K562 (cell line): ENCODE measurements around the gene LRRK1. TPM values are rescaled to one million over a fixed set of nuclear protein-coding genes. Genes with fewer than 3 reads are reported as not detected.

ENCODE experiments used
- ATAC-seq: fragments of 200-7000 bp; cut with Tn5 transposase; 3 replicates; pipeline ENCODE4 v1.9.1; 2020; ENCODE audit warnings: moderate library complexity
- BruUV-seq: library from RNA; stranded (reverse); fragments of 400-500 nt; replicated peaks from 2 replicates; lab custom pipeline; 2021; lab: Mats Ljungman, UMichigan
- CTCF ChIA-PET: fragments of 300-600 bp; formaldehyde crosslinking; extraction: SDS; loops from one replicate; lab custom pipeline; 2021; ENCODE audit warnings: low intra/inter-chr PET ratio; lab: Yijun Ruan, JAX
- POLR2A ChIA-PET: fragments of 300-600, 350-650 bp; sonication (Branson Sonifier 250); formaldehyde crosslinking; extraction: SDS; loops from one replicate; lab custom pipeline; 2021; ENCODE audit warnings: antibody characterized with exemption, inconsistent platforms; lab: Yijun Ruan, JAX
- DNase-seq, 4 experiments: peaks; one replicate each; pipeline versions ENCODE4 v3.0.0 to v3.0.0-alpha.2; 2011 to 2018; ENCODE audit warnings: low spot score in 3 of 4, mixed read lengths in 3 of 4; ENCODE audit errors: extremely low read depth in 1 of 4
- FAIRE-seq: peaks from 2 replicates; lab custom pipeline; 2011; peaks lifted over from hg19 to GRCh38; lab: Jason Lieb, UNC
- H2AFZ ChIP-seq: 2 replicates; pipeline ENCODE4 v1.6.0; 2011; ENCODE audit warnings: low read depth, low read length, control low read depth, inconsistent platforms
- H3K27ac ChIP-seq: fragments of 200-600 bp; 3 replicates; pipeline ENCODE4 v1.8.0; 2011; ENCODE audit warnings: low read depth, mild to moderate bottlenecking, control low read depth, inconsistent platforms, low read length, moderate library complexity, mixed read lengths; ENCODE audit errors: extremely low read depth
- H3K27me3 ChIP-seq, 2 experiments: fragments of 300-600 bp in 1 of 2; 2 replicates in 1 of 2; 3 replicates in 1 of 2; pipeline versions ENCODE4 v1.6.0 to v1.8.0; 2011; ENCODE audit warnings: inconsistent platforms in 2 of 2, low read length in 2 of 2, mild to moderate bottlenecking in 1 of 2, mixed read lengths in 1 of 2, moderate library complexity in 1 of 2; ENCODE audit not compliant: control insufficient read depth in 2 of 2, insufficient read depth in 2 of 2
- H3K36me3 ChIP-seq: fragments of 300-600 bp; 3 replicates; pipeline ENCODE4 v1.8.0; 2011; ENCODE audit warnings: mild to moderate bottlenecking, low read length, inconsistent platforms; ENCODE audit not compliant: control insufficient read depth, insufficient read depth
- H3K4me1 ChIP-seq, 2 experiments: fragments of 200-600 bp in 1 of 2; replicated peaks in 1 of 2; 2 replicates in 1 of 2; 3 replicates in 1 of 2; pipeline versions ENCODE4 v1.5.1 to v1.8.0; 2011; ENCODE audit warnings: inconsistent platforms in 2 of 2, low read length in 2 of 2, mild to moderate bottlenecking in 1 of 2, mixed read lengths in 1 of 2, moderate library complexity in 1 of 2; ENCODE audit not compliant: control insufficient read depth in 2 of 2, insufficient read depth in 2 of 2
- H3K4me2 ChIP-seq: 2 replicates; pipeline ENCODE4 v1.6.1; 2011; ENCODE audit warnings: low read length, control low read depth, inconsistent platforms, mixed read lengths; ENCODE audit not compliant: insufficient read depth
- H3K4me3 ChIP-seq: fragments of 200-600 bp; sonication (generic), shearing (Covaris generic); 2 replicates; pipeline ENCODE4 v1.5.1; 2016; ENCODE audit warnings: control low read depth, inconsistent platforms
- H3K79me2 ChIP-seq: fragments of 200-600 bp; 3 replicates; pipeline ENCODE4 v1.8.0; 2011; ENCODE audit warnings: low read length, inconsistent platforms; ENCODE audit not compliant: control insufficient read depth, insufficient read depth
- H3K9ac ChIP-seq, 2 experiments: 2 replicates each; pipeline versions ENCODE4 v1.6.0 to v1.6.1; 2011; ENCODE audit warnings: low read depth in 2 of 2, low read length in 2 of 2, control low read depth in 1 of 2, inconsistent platforms in 1 of 2, mild to moderate bottlenecking in 1 of 2, mixed read lengths in 1 of 2; ENCODE audit not compliant: insufficient read depth in 1 of 2
- H3K9me1 ChIP-seq: one replicate; pipeline ENCODE4 v1.6.0; 2011; ENCODE audit warnings: inconsistent platforms, mild to moderate bottlenecking, low read length, moderate library complexity; ENCODE audit not compliant: control insufficient read depth, insufficient read depth
- H3K9me3 ChIP-seq: replicated peaks from 2 replicates; pipeline ENCODE4 v1.5.1; 2011; ENCODE audit warnings: low read depth, low read length, inconsistent platforms; ENCODE audit not compliant: control insufficient read depth, insufficient read depth
- H4K20me1 ChIP-seq: replicated peaks from 2 replicates; pipeline ENCODE4 v1.6.1; 2011; ENCODE audit warnings: low read length, inconsistent platforms, mixed read lengths; ENCODE audit not compliant: control insufficient read depth, insufficient read depth
- ETV6 ChIP-seq, 3 experiments: fragments of 150-350 bp in 1 of 3; sonication (generic) in 1 of 3; formaldehyde crosslinking in 1 of 3; IDR thresholded peaks; 2 replicates each; pipeline versions ENCODE4 v1.6.1 to v1.8.0; 2014 to 2022; ENCODE audit warnings: borderline replicate concordance in 2 of 3, low read depth in 2 of 3, antibody characterized with exemption in 1 of 3, low read length in 1 of 3, mild to moderate bottlenecking in 1 of 3, missing genetic modification reagents in 1 of 3
- GTF2E2 ChIP-seq: fragments of 200-800 bp; sonication (Bioruptor generic); IDR thresholded peaks from 2 replicates; pipeline ENCODE4 v1.6.1; 2016; ENCODE audit warnings: missing genetic modification characterization, missing compliant biosample characterization
- HNRNPH1 ChIP-seq: fragments of 200-400 bp; formaldehyde crosslinking; optimal IDR thresholded peaks from 2 replicates; pipeline ENCODE3; 2017; ENCODE audit warnings: low read depth, mild to moderate bottlenecking, low read length, moderate library complexity
- HNRNPK ChIP-seq: fragments of 200-400 bp; formaldehyde crosslinking; IDR thresholded peaks from one replicate; pipeline ENCODE4 v1.6.1; 2018; ENCODE audit warnings: mild to moderate bottlenecking, low read depth, low read length; ENCODE audit not compliant: poor library complexity, severe bottlenecking
- HSF4 ChIP-seq: fragments of 250-450 bp; sonication (Bioruptor Pico); IDR thresholded peaks from 2 replicates; pipeline ENCODE4 v2.1.2; 2022; ENCODE audit warnings: mild to moderate bottlenecking, moderate library complexity, borderline replicate concordance
- ILK ChIP-seq: fragments of 450-650 bp; IDR thresholded peaks from 2 replicates; pipeline ENCODE4 v1.6.1; 2016; ENCODE audit warnings: missing genetic modification characterization, low read depth, mild to moderate bottlenecking, missing compliant biosample characterization, moderate library complexity, borderline replicate concordance
- PHF21A ChIP-seq: fragments of 450-650 bp; IDR thresholded peaks from 2 replicates; pipeline ENCODE4 v1.6.1; 2017; ENCODE audit warnings: low read depth, borderline replicate concordance
- POLR3G ChIP-seq: IDR thresholded peaks from 2 replicates; pipeline ENCODE4 v1.6.1; 2011; ENCODE audit not compliant: insufficient read length, insufficient replicate concordance; ENCODE audit errors: extremely low read depth
- TAF15 ChIP-seq: fragments of 200-400 bp; formaldehyde crosslinking; IDR thresholded peaks from 2 replicates; pipeline ENCODE4 v1.6.1; 2017; ENCODE audit warnings: mild to moderate bottlenecking, low read depth, low read length, moderate library complexity
- ZC3H8 ChIP-seq: fragments of 450-650 bp; IDR thresholded peaks from 2 replicates; pipeline ENCODE4 v1.6.1; 2017
- ZNF224 ChIP-seq: sonication (generic); formaldehyde crosslinking; IDR thresholded peaks from 2 replicates; pipeline ENCODE4 v1.8.0; 2022; ENCODE audit warnings: mild to moderate bottlenecking, missing genetic modification reagents
- ZNF507 ChIP-seq: conservative IDR thresholded peaks from 2 replicates; pipeline ENCODE4 v1.6.1; 2017; ENCODE audit warnings: missing genetic modification characterization, missing compliant biosample characterization
- WGBS: fragments of 100-300 bp; shearing (Covaris generic); methylation state at CpG from one replicate; pipeline ENCODE4 v1.1.6; 2016; ENCODE audit warnings: low coverage, mixed read lengths; ENCODE audit not compliant: insufficient coverage; ENCODE audit errors: missing lambda C conversion rate; 5-methylcytosine and 5-hydroxymethylcytosine counted together
- in situ Hi-C: fragments of 300-500 bp; cut with MboI; formaldehyde crosslinking; loops from 4 replicates; pipeline ENCODE4 v1.15.0; 2018; ENCODE audit warnings: inconsistent platforms, mixed read lengths
- intact Hi-C: fragments of 100-400 bp; cut with micrococcal nuclease; formaldehyde crosslinking; loops from 2 replicates; pipeline ENCODE4 v1.14.2; 2022
- polyA plus RNA-seq, 8 experiments: library from polyadenylated mRNA; depleted of rRNA in 4 of 8; stranded (reverse) in 5 of 8; unstranded in 3 of 8; fragments of >200 nt; fragmentation: Nextera tagmentation in 2 of 8; fragmentation: Illumina TruSeq in 1 of 8; extraction: Ambion mirVana in 2 of 8; extraction: Trizol in 1 of 8; gene quantifications; 2 replicates each; pipeline versions ENCODE4 v1.2.1 to v1.2.3, GENCODE V29; 2011 to 2014; ENCODE audit warnings: inconsistent platforms in 1 of 8, missing spikeins in 1 of 8
- total RNA-seq, 7 experiments: library from RNA; depleted of rRNA in 6 of 7; stranded (reverse); fragments of >200 nt in 6 of 7; fragmentation: Illumina TruSeq in 2 of 7; extraction: Trizol in 2 of 7; gene quantifications; 2 replicates each; pipeline versions ENCODE4 v1.2.1 to v1.2.3, GENCODE V29; 2011 to 2021; ENCODE audit warnings: low replicate concordance in 1 of 7
- TF ChIP-seq, protein P1 (sequence below), 2 experiments: fragments of 450-650 bp; IDR thresholded peaks; 2 replicates each; pipeline ENCODE4 v1.6.1; 2016
- TF ChIP-seq, protein P2 (sequence below): sonication (generic); formaldehyde crosslinking; IDR thresholded peaks from 2 replicates; pipeline ENCODE4 v1.5.0; 2020; ENCODE audit warnings: missing genetic modification reagents
- TF ChIP-seq, protein P3 (sequence below): sonication (generic); formaldehyde crosslinking; IDR thresholded peaks from 2 replicates; pipeline ENCODE4 v1.8.0; 2022; ENCODE audit warnings: mild to moderate bottlenecking, missing genetic modification reagents, borderline replicate concordance

The LRRK1 gene
- total and polyA plus RNA-seq, 9 of the 15 experiments (the other 6 are each of a cell fraction or from before 2014, with no cell fraction given) = 0.01 to 1.5 (median 0.11) TPM

DNA sequence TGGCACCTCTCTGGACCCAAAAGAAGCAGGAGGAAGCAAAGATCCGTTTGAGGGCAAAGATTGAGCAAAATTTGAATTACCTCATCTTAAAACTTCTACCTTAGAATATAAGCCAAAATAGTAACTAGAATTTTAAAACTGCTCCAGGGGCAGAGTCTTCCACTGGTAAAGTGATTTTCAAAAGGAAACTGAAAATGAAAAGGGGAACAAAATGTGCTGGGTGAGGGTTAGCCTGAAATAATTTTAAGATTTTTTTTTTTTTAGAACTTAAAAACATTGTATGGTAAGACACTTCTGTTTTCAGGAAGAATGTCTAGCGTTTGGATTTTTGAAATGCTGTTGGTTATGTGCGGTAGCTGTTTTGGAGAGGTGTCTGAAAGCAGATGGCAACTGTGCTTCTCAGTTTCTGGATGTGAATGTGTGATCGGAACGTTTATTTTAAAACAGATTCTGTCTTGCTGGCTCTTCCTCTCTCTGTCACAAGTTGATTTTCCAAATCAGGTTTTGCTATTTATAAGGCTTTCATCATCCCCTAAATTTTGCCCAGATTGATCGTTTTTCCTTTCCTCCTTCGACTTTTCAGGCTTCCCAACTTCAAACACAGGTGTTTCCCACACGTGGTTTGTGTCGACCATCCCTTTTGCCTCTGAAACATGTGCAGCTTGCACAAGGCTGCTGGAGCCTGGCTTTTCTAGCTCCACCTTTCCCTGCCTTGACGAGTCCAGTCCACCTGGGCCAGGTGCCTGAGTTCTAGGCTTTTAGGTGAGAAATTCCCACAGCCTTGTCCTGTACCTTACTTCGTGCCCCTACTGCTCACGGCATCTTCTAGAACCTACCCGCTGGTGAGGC, 3.3 kb downstream of the LRRK1 start (continued):
- TF ChIP-seq TAF15 (no peak), GTF2E2 (no peak)
- TF ChIP-seq, protein P1, sequence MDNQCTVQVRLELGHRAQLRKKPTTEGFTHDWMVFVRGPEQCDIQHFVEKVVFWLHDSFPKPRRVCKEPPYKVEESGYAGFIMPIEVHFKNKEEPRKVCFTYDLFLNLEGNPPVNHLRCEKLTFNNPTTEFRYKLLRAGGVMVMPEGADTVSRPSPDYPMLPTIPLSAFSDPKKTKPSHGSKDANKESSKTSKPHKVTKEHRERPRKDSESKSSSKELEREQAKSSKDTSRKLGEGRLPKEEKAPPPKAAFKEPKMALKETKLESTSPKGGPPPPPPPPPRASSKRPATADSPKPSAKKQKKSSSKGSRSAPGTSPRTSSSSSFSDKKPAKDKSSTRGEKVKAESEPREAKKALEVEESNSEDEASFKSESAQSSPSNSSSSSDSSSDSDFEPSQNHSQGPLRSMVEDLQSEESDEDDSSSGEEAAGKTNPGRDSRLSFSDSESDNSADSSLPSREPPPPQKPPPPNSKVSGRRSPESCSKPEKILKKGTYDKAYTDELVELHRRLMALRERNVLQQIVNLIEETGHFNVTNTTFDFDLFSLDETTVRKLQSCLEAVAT (IDR thresholded peaks at IDR 0.05) = no peak

DNA sequence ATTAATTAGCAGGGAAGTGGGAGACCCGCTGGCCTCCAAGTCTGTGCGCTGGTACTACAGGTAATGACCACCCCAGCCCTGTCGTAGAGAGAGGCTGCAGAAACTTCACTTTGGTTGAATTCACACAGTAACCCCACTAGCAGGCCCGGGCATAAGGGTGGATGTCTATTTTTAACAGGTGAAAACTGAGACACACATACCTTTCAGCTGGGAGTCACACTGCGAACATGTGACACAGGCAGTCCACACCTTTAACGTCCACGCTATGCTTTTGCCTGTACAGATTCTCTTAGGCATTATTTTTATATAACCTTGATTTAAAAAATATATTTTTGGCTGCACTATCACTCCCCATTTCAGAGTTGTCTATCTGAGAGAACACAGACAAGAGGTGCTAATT, 3.9 kb downstream of the LRRK1 start:
- intact Hi-C loops = no loop called here
- CTCF ChIA-PET = no interaction called here
- no peaks in the 10 kb centered on the region for H3K36me3 ChIP-seq
- TF ChIP-seq HNRNPK = no peak
- TF ChIP-seq POLR3G = no peak
- no peak for TF ChIP-seq ZC3H8
- TF ChIP-seq, protein P2, sequence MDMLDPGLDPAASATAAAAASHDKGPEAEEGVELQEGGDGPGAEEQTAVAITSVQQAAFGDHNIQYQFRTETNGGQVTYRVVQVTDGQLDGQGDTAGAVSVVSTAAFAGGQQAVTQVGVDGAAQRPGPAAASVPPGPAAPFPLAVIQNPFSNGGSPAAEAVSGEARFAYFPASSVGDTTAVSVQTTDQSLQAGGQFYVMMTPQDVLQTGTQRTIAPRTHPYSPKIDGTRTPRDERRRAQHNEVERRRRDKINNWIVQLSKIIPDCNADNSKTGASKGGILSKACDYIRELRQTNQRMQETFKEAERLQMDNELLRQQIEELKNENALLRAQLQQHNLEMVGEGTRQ (CRISPR knock-in tag) = no peak
- no peak for TF ChIP-seq PHF21A
- TF ChIP-seq ZNF507 (tag) = no peak
- TF ChIP-seq HSF4 = no peak
- TF ChIP-seq ETV6 (IDR thresholded peaks at IDR 0.05; ENCODE audit: borderline replicate concordance in 1 of 2, low read depth in 2 of 2, low read length in 1 of 2) = no peak
- no peak for TF ChIP-seq ETV6 (CRISPR knock-in tag; IDR thresholded peaks at IDR 0.05; ENCODE audit: borderline replicate concordance)
- TF ChIP-seq, protein P3, sequence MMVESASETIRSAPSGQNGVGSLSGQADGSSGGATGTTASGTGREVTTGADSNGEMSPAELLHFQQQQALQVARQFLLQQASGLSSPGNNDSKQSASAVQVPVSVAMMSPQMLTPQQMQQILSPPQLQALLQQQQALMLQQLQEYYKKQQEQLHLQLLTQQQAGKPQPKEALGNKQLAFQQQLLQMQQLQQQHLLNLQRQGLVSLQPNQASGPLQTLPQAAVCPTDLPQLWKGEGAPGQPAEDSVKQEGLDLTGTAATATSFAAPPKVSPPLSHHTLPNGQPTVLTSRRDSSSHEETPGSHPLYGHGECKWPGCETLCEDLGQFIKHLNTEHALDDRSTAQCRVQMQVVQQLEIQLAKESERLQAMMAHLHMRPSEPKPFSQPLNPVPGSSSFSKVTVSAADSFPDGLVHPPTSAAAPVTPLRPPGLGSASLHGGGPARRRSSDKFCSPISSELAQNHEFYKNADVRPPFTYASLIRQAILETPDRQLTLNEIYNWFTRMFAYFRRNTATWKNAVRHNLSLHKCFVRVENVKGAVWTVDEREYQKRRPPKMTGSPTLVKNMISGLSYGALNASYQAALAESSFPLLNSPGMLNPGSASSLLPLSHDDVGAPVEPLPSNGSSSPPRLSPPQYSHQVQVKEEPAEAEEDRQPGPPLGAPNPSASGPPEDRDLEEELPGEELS (CRISPR knock-in tag) = no peak
- no peak for TF ChIP-seq ILK (tag)
- TF ChIP-seq ZNF224 (CRISPR knock-in tag) = no peak
- TF ChIP-seq HNRNPH1 = no peak

More for the DNA sequence above, 3.9 kb downstream of the LRRK1 start:
- Histone ChIP-seq H3K4me3 (no peak overlapping the region), H4K20me1 (no peaks in the 10 kb centered on the region), H3K9me3 (no peaks in the 10 kb centered on the region), H3K4me2 (no peak overlapping the region), H3K9me1 (no peaks in the 10 kb centered on the region), H3K27me3 (peaks cover 18 to 60% of the 10 kb centered on the region in 2 experiments), H3K27ac (no peak overlapping the region), H3K4me1 (peaks cover 0 to 17% of the 10 kb centered on the region in 2 experiments; a peak in 2 of 5 replicates), H2AFZ (no peak overlapping the region), H3K9ac (no peak overlapping the region), H3K79me2 (no peaks in the 10 kb centered on the region)
- no TSS peak for BruUV-seq
- DNase-seq (no peak), ATAC-seq (no peak), FAIRE-seq (no peak)
- 7% methylated on average over 7 of the region's 7 CpGs for WGBS
- in situ Hi-C loops = loop anchor here (25.0 kb wide), 1 partner anchor 339 kb away; the partner anchor contains the start of gene CHSY1
- POLR2A ChIA-PET = no interaction called here
